ENCODE data around the gene PRDM16.
A peak's percentile ranks its signal among the peaks of the same experiment; 100 is the strongest.

PRDM16 gene

DNA sequence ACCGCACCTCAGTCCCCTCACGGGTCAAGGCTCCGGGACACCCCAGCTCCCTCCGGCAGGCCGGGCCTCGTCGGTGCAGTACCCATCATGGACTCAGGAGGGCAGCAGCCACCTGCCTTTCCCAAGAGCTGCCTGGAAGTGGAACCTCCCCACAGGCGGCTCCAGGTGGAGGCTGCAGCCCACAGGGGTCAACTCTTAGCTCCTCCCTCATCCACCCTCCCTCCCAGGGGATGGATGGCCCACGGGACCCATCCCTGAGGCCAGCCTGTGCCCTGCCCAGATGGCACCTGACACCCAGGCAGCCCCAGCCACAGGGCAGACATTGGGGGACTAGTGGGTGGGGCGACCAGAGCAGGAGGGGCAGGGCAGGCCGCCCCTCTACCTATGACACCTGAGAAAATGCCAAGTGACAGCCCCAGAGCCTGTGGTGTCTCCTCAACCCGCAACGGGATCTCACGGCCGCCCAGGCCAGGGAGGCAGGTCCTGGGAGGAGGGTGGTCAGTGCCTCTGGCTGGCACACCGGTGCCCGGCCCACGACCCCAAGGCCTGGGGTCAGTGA, 384.3 kb downstream of the PRDM16 start:
- peaks cover 6% of the 10 kb centered on the region for H3K27me3 ChIP-seq (ENCODE audit: insufficient read depth, insufficient read length)
- H3K4me3 ChIP-seq (ENCODE audit: insufficient read length, low read depth): no peak overlapping the region
- H3K9ac ChIP-seq (ENCODE audit: insufficient read length, low read depth): peak overlapping the region; percentile 83

DNA sequence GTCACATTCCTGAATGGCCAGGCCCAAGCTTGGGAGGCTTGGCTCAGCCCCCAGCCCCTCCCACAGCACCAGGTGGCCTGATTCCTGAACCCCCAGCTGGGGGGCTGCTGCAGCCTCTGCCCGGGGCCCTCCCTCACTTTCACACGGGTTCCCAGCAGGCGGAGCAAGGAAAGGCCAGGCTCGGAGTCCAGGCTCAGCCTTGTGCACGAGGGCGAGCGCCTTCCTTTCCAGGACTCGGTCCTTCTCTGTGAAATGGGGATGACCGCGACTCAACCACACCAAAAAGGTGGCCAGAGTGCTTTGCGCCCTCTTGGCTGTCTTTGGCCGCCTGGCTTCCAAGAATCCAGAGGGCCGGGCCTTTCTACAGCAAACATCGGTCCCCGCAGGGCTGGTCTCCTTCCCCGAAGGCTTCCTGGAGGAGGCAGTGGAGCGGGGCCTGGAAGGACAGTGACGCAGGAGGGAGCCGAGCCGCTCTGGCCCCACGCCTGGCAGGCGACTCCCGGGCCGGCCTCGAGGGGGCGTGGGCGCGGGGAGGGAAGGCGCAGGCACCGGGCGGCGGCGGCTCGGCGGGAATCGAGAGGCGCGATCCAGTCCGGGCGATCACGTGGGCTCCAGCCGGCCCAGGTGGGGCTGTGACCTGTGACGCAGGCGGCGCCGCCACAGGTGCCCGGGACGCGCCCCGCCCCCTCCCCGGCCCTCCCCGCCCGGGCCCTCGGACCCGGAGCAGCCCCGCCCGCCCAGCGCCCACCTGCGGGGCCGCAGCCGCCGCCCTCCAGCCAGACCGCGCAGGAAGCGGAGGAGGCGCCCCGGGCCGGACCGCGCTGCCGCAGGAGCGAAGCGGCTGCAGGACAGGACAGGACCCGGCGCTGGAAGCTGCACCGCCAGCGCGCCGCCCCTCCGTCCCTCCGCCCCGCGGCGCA, 385.1 kb downstream of the PRDM16 start, which contains the start of gene ARHGEF16:
Gene ARHGEF16 (plus strand): TSS at position 775 of the 920 bp plus-strand sequence. CDS start 8,420 bp downstream, outside the sequence.
- H3K4me3 ChIP-seq (ENCODE audit: insufficient read length, low read depth): peak within 1 kb of the TSS; percentile 57
- peak; percentile 39 for DNase-seq (ENCODE audit: low read depth, low spot score)

More for the DNA sequence above, 384.3 kb downstream of the PRDM16 start:
- Histone ChIP-seq H3K9me3 (ENCODE audit: insufficient read depth, low read length) (no peaks in the 10 kb centered on the region), H3K4me1 (ENCODE audit: insufficient read depth, insufficient read length) (peaks cover 22% of the 10 kb centered on the region), H3K36me3 (ENCODE audit: insufficient read depth, insufficient read length, low read length) (no peaks in the 10 kb centered on the region)
- DNase-seq (ENCODE audit: low read depth, low spot score): peak; percentile 47
- TF ChIP-seq ZNF274 (IDR thresholded peaks at IDR 0.05; ENCODE audit: low read depth, low read length): no peak
- TF ChIP-seq SUZ12 (IDR thresholded peaks at IDR 0.05; ENCODE audit: extremely low read depth, insufficient read depth, insufficient read length): no peak
- no peak for TF ChIP-seq YY1 (IDR thresholded peaks at IDR 0.05; ENCODE audit: insufficient read depth, insufficient read length)

DNA sequence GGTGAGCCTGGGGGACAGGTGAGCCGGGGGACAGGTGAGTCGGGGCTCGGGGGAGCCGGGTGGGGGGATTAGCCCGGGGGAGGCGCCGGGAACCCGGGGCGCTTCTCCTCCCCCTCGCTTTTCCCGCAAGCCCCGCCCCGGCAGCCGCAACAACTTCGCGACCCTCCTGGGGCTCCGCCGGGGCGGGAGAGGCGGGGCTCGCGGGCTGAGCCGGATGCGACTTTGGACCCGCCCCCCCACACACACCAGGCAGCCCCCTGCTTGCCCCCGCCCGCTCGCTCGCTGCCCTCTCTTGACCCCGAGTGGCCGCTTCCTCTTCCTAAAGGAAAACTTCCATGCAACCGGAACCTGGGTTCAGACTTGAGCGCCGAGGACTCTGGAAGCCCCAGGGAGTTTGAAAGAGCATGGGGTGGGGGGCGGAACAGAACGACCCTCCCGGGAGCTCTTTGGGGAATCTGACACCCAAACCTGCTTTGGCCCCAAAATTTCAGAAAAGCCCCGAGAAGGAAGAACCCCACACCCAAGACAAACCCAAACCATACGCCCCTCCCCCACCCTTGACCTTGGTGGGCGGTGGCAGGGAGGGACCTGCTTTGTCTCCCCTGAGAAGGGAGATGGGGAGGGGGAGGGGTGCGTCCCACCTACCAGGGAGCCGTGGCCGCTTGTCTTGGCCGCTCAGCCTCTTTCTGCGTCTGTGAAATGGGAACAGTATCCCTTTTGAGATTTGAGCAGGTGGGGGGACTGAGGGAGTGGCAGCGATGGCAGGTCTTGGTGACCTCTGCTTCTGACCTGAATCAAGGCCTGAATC, 386.0 kb downstream of the PRDM16 start:
- peak; percentile 40 for DNase-seq (ENCODE audit: low read depth, low spot score)
- Histone ChIP-seq H3K27me3 (ENCODE audit: insufficient read depth, insufficient read length) (peaks cover 6% of the 10 kb centered on the region), H3K36me3 (ENCODE audit: insufficient read depth, insufficient read length, low read length) (no peaks in the 10 kb centered on the region), H3K9ac (ENCODE audit: insufficient read length, low read depth) (peak overlapping the region; percentile 61), H3K4me1 (ENCODE audit: insufficient read depth, insufficient read length) (peaks cover 22% of the 10 kb centered on the region), H3K9me3 (ENCODE audit: insufficient read depth, low read length) (no peaks in the 10 kb centered on the region), H3K4me3 (ENCODE audit: insufficient read length, low read depth) (peak overlapping the region; percentile 57)
- TF ChIP-seq ZNF274 (IDR thresholded peaks at IDR 0.05; ENCODE audit: low read depth, low read length): no peak
- TF ChIP-seq SUZ12 (IDR thresholded peaks at IDR 0.05; ENCODE audit: extremely low read depth, insufficient read depth, insufficient read length): no peak
- no peak for TF ChIP-seq YY1 (IDR thresholded peaks at IDR 0.05; ENCODE audit: insufficient read depth, insufficient read length)

More for the DNA sequence above, 385.1 kb downstream of the PRDM16 start, which contains the start of gene ARHGEF16:
- Histone ChIP-seq H3K9ac (ENCODE audit: insufficient read length, low read depth) (peak within 1 kb of the TSS; percentile 83), H3K27me3 (ENCODE audit: insufficient read depth, insufficient read length) (peaks cover 6% of the 10 kb centered on the region), H3K9me3 (ENCODE audit: insufficient read depth, low read length) (no peaks in the 10 kb centered on the region), H3K4me1 (ENCODE audit: insufficient read depth, insufficient read length) (peaks cover 22% of the 10 kb centered on the region), H3K36me3 (ENCODE audit: insufficient read depth, insufficient read length, low read length) (no peaks in the 10 kb centered on the region)
- no peak for TF ChIP-seq ZNF274 (IDR thresholded peaks at IDR 0.05; ENCODE audit: low read depth, low read length)
- no peak for TF ChIP-seq YY1 (IDR thresholded peaks at IDR 0.05; ENCODE audit: insufficient read depth, insufficient read length)
- TF ChIP-seq SUZ12 (IDR thresholded peaks at IDR 0.05; ENCODE audit: extremely low read depth, insufficient read depth, insufficient read length): no peak

DNA sequence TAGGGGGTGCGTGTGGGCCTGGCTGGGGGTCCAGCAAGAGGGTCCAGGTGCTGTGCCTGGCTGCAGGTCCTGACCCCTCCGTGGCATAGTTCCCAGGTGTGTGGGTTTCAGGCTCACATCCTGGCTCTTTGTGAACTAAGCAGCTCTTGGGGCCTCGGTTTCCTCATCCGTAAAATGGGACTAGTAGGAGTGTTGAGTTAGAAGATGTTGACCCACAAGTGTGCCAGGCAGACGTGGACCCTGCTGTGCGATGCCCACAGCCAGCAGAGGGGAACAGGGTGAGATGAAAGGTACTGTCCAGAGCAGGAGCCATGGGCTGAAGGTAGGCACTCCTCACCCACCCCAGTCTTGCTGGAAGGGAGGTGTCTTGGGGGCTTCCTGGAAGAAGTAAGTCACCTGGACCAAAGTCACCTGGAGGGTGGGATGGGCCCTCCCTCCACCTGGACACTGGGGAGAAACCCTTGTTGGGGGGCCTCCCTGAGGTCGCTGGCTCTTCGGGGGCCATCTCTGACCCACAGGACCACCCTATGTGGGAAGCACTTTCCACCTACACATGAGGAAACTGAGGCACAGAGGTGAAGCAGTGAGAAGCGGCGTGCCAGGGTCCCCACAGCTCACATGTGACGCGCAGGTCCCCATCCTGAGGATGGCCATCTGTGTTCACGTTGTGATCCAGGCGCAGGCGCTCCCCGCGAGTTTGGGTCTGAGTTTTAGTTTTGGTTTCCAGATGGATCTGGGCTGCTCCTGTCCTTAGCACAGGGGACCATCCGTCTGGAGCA, 386.9 kb downstream of the PRDM16 start:
- peak overlapping the region; percentile 57 for H3K4me3 ChIP-seq (ENCODE audit: insufficient read length, low read depth)

DNA sequence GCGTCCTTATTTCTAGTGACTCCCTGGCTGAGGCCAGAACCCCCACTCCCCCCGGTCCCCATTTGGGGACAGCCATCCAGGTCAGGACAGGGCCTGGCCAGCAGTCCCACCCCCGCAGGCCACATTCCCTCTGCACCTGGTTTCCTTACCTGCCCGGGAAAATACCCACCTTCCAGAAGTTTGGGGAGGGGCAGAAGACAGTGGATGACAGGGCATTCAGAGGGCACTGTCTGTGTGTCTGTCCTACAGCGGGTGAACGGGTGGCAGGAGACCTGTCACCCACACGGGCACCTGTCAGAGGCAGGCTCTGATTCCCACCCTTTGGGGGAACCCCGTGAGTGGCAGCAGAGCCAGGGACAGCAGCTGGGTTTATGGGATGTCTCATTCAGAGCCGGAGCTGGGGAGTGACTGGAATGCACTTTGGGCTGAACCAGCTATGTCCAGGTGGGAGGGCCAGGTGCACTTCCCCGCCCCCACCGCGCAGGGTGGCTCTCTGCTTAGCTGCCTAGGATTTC, 387.5 kb downstream of the PRDM16 start:
- H3K36me3 ChIP-seq (ENCODE audit: insufficient read depth, insufficient read length, low read length): no peaks in the 10 kb centered on the region
- peaks cover 26% of the 10 kb centered on the region for H3K4me1 ChIP-seq (ENCODE audit: insufficient read depth, insufficient read length)
- TF ChIP-seq SUZ12 (IDR thresholded peaks at IDR 0.05; ENCODE audit: extremely low read depth, insufficient read depth, insufficient read length) (no peak), YY1 (IDR thresholded peaks at IDR 0.05; ENCODE audit: insufficient read depth, insufficient read length) (no peak), ZNF274 (IDR thresholded peaks at IDR 0.05; ENCODE audit: low read depth, low read length) (no peak)
- no peak for DNase-seq (ENCODE audit: low read depth, low spot score)
- H3K9ac ChIP-seq (ENCODE audit: insufficient read length, low read depth): no peak overlapping the region
- H3K27me3 ChIP-seq (ENCODE audit: insufficient read depth, insufficient read length): peaks cover 4% of the 10 kb centered on the region
- no peak overlapping the region for H3K4me3 ChIP-seq (ENCODE audit: insufficient read length, low read depth)
- no peaks in the 10 kb centered on the region for H3K9me3 ChIP-seq (ENCODE audit: insufficient read depth, low read length)

More for the DNA sequence above, 386.9 kb downstream of the PRDM16 start:
- peak overlapping the region; percentile 12 for H3K9ac ChIP-seq (ENCODE audit: insufficient read length, low read depth)
- H3K4me1 ChIP-seq (ENCODE audit: insufficient read depth, insufficient read length): peaks cover 26% of the 10 kb centered on the region
- H3K36me3 ChIP-seq (ENCODE audit: insufficient read depth, insufficient read length, low read length): no peaks in the 10 kb centered on the region
- peaks cover 6% of the 10 kb centered on the region for H3K27me3 ChIP-seq (ENCODE audit: insufficient read depth, insufficient read length)
- no peaks in the 10 kb centered on the region for H3K9me3 ChIP-seq (ENCODE audit: insufficient read depth, low read length)
- DNase-seq (ENCODE audit: low read depth, low spot score): no peak
- TF ChIP-seq YY1 (IDR thresholded peaks at IDR 0.05; ENCODE audit: insufficient read depth, insufficient read length) (no peak), SUZ12 (IDR thresholded peaks at IDR 0.05; ENCODE audit: extremely low read depth, insufficient read depth, insufficient read length) (no peak), ZNF274 (IDR thresholded peaks at IDR 0.05; ENCODE audit: low read depth, low read length) (no peak)
